Measurements from ENCODE around the gene EARS2. TPM values are rescaled to one million over a fixed set of nuclear protein-coding genes. Genes with fewer than 3 reads are reported as not detected.

EARS2 gene
- total and polyA plus RNA-seq, 2 donors from 2014 or later = 21.6 to 30.4 TPM

DNA sequence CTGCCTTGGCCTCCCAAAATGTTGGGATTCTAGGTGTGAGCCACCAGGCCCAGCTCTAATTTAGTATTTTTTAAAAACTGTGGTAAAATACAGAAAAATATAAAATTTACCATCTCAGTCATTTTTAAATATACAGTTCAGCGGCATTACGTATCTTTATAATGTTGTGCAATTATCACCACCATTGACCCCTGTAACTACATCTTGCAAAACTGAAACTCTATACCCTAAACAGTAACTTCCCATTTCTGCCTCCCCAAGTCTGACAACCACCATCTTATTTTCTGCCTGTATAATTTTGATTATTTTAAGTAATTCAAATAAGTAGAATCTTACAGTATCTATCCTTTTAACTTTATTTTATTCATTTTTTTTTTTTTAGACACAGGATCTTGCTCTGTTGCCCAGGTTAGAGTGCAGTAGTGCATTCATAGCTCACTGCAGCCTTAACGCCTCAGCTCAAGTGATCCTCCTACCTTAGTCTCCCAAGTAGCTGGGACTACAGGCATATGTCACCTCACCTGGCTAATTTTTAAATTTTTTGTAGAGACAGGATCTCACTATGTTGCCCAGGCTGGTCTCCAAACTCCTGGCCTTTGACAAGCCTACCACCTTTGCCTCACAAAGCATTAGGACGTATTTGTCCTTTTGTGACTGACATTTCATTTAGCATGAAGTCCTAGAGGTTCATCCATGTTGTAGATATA, 36.0 kb downstream of the EARS2 start:
- Histone ChIP-seq H3K9ac (ENCODE audit: low read length in 3 of 3) (no peak overlapping the region), H3K27me3 (ENCODE audit: control insufficient read depth, insufficient read depth, low read length) (no peaks in the 10 kb centered on the region), H3K4me3 (ENCODE audit: low read length in 3 of 3) (no peak overlapping the region), H3K36me3 (ENCODE audit: control insufficient read depth in 2 of 3, insufficient read depth in 3 of 3, low read length in 3 of 3) (peaks cover 7 to 23% (median 18%) of the 10 kb centered on the region in 3 donors), H3K4me1 (ENCODE audit: control insufficient read depth in 2 of 3, insufficient read depth in 2 of 3, low read depth in 1 of 3, low read length in 3 of 3) (no peaks in the 10 kb centered on the region), H3K9me3 (ENCODE audit: control insufficient read depth in 2 of 3, insufficient read depth in 1 of 3, low read length in 3 of 3) (no peaks in the 10 kb centered on the region), H3K27ac (ENCODE audit: low read depth in 2 of 2, low read length in 2 of 2) (no peak overlapping the region)
- FAIRE-seq (no peak), DNase-seq (no peak)
- intact Hi-C loops (cut with DNase I) = no loop called here
- TF ChIP-seq, protein P1, sequence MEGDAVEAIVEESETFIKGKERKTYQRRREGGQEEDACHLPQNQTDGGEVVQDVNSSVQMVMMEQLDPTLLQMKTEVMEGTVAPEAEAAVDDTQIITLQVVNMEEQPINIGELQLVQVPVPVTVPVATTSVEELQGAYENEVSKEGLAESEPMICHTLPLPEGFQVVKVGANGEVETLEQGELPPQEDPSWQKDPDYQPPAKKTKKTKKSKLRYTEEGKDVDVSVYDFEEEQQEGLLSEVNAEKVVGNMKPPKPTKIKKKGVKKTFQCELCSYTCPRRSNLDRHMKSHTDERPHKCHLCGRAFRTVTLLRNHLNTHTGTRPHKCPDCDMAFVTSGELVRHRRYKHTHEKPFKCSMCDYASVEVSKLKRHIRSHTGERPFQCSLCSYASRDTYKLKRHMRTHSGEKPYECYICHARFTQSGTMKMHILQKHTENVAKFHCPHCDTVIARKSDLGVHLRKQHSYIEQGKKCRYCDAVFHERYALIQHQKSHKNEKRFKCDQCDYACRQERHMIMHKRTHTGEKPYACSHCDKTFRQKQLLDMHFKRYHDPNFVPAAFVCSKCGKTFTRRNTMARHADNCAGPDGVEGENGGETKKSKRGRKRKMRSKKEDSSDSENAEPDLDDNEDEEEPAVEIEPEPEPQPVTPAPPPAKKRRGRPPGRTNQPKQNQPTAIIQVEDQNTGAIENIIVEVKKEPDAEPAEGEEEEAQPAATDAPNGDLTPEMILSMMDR (IDR thresholded peaks at IDR 0.05; ENCODE audit: borderline replicate concordance, extremely low read depth, insufficient read depth) = no peak

DNA sequence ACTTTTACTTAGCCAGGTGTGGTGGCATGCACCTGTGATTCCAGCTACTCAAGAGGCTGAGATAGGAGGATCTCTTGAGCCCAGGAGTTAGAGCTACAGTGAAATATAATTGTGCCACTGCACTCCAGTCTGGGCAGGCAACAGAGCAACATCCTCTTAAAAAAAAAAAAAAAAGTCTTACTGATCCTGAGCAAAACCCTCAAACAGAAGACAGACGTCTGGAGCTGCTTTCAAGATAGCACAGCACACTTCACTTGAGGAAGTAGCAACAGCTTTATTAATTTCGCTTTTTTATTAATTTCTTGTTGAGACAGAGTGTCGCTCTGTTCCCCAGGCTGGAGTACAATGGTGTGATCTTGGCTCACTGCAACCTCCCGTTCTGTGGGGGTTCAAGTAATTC, 36.6 kb downstream of the EARS2 start:
- no peak for FAIRE-seq
- peaks cover 7 to 23% (median 18%) of the 10 kb centered on the region in 3 donors for H3K36me3 ChIP-seq (ENCODE audit: control insufficient read depth in 2 of 3, insufficient read depth in 3 of 3, low read length in 3 of 3)

DNA sequence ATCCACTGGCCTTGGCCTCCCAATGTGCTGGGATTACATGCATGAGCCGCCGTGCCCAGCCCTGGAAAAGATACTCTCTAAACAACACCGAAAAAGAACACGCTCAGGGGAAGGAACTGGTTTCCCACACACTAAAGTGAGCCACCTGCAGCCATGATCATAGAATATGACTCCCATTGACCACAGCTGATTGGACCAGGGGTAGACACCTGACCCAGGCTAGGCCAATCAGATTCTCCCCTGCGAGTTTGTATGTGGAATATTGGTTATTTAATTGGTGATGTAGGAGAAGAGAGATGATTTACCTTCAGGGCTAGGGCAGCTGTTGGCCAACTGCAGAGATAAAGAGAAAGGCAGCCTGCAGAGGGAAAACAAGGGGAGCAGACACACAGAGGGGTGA, 37.9 kb downstream of the EARS2 start:
- FAIRE-seq (no peak), DNase-seq (no peak)
- Histone ChIP-seq H3K9me3 (ENCODE audit: control insufficient read depth in 2 of 3, insufficient read depth in 1 of 3, low read length in 3 of 3) (no peaks in the 10 kb centered on the region), H3K27ac (ENCODE audit: low read depth in 2 of 2, low read length in 2 of 2) (no peak overlapping the region), H3K36me3 (ENCODE audit: control insufficient read depth in 2 of 3, insufficient read depth in 3 of 3, low read length in 3 of 3) (peaks cover 4 to 16% (median 13%) of the 10 kb centered on the region in 3 donors), H3K4me1 (ENCODE audit: control insufficient read depth in 2 of 3, insufficient read depth in 2 of 3, low read depth in 1 of 3, low read length in 3 of 3) (no peaks in the 10 kb centered on the region), H3K9ac (ENCODE audit: low read length in 3 of 3) (no peak overlapping the region), H3K4me3 (ENCODE audit: low read length in 3 of 3) (no peak overlapping the region), H3K27me3 (ENCODE audit: control insufficient read depth, insufficient read depth, low read length) (no peaks in the 10 kb centered on the region)
- intact Hi-C loops (cut with DNase I) = no loop called here
- TF ChIP-seq, protein P1 (IDR thresholded peaks at IDR 0.05; ENCODE audit: borderline replicate concordance, extremely low read depth, insufficient read depth) = no peak

More for the DNA sequence above, 36.6 kb downstream of the EARS2 start:
- Histone ChIP-seq H3K4me1 (ENCODE audit: control insufficient read depth in 2 of 3, insufficient read depth in 2 of 3, low read depth in 1 of 3, low read length in 3 of 3) (no peaks in the 10 kb centered on the region), H3K27ac (ENCODE audit: low read depth in 2 of 2, low read length in 2 of 2) (no peak overlapping the region), H3K27me3 (ENCODE audit: control insufficient read depth, insufficient read depth, low read length) (no peaks in the 10 kb centered on the region), H3K4me3 (ENCODE audit: low read length in 3 of 3) (no peak overlapping the region), H3K9ac (ENCODE audit: low read length in 3 of 3) (no peak overlapping the region), H3K9me3 (ENCODE audit: control insufficient read depth in 2 of 3, insufficient read depth in 1 of 3, low read length in 3 of 3) (no peaks in the 10 kb centered on the region)
- TF ChIP-seq, protein P1 (IDR thresholded peaks at IDR 0.05; ENCODE audit: borderline replicate concordance, extremely low read depth, insufficient read depth) = no peak
- DNase-seq = no peak
- intact Hi-C loops (cut with DNase I) = no loop called here
